Fibroblast of the aortic adventitia (primary cell): ENCODE measurements around the gene KIAA1328. TPM values are rescaled to one million over a fixed set of nuclear protein-coding genes. Genes with fewer than 3 reads are reported as not detected.

Experiments
- DNase-seq: peaks from one replicate; pipeline ENCODE4 v3.0.0-alpha.2; 2010; ENCODE audit warnings: low read depth
- H3K4me3 ChIP-seq: 2 replicates; pipeline ENCODE4 v1.5.1; 2011; ENCODE audit warnings: low read depth, mild to moderate bottlenecking, control low read depth, low read length, moderate library complexity
- total RNA-seq: library from RNA; depleted of rRNA; stranded (reverse); fragments of >200 nt; gene quantifications from 2 replicates; pipeline ENCODE4 v1.2.3, GENCODE V29; 2012; ENCODE audit warnings: low replicate concordance
- TF ChIP-seq, protein P1 (sequence below): IDR thresholded peaks from 2 replicates; pipeline ENCODE4 v1.5.1; 2011; ENCODE audit warnings: mild to moderate bottlenecking, low read length, control low read depth, inconsistent platforms; ENCODE audit not compliant: insufficient read depth

The KIAA1328 gene
- total RNA-seq, 1 donor = 13.6 TPM

GRCh38 chr18:37222354-37222998 lies 393.5 kb downstream of the KIAA1328 start:
- H3K4me3 ChIP-seq = no peak overlapping the region
- TF ChIP-seq, protein P1, sequence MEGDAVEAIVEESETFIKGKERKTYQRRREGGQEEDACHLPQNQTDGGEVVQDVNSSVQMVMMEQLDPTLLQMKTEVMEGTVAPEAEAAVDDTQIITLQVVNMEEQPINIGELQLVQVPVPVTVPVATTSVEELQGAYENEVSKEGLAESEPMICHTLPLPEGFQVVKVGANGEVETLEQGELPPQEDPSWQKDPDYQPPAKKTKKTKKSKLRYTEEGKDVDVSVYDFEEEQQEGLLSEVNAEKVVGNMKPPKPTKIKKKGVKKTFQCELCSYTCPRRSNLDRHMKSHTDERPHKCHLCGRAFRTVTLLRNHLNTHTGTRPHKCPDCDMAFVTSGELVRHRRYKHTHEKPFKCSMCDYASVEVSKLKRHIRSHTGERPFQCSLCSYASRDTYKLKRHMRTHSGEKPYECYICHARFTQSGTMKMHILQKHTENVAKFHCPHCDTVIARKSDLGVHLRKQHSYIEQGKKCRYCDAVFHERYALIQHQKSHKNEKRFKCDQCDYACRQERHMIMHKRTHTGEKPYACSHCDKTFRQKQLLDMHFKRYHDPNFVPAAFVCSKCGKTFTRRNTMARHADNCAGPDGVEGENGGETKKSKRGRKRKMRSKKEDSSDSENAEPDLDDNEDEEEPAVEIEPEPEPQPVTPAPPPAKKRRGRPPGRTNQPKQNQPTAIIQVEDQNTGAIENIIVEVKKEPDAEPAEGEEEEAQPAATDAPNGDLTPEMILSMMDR = no peak
- peak; percentile 3 for DNase-seq

GRCh38 chr18:37222999-37223378 lies 394.1 kb downstream of the KIAA1328 start:
- DNase-seq = peak; percentile 4
- TF ChIP-seq, protein P1 = no peak
- no peak overlapping the region for H3K4me3 ChIP-seq

DNA sequence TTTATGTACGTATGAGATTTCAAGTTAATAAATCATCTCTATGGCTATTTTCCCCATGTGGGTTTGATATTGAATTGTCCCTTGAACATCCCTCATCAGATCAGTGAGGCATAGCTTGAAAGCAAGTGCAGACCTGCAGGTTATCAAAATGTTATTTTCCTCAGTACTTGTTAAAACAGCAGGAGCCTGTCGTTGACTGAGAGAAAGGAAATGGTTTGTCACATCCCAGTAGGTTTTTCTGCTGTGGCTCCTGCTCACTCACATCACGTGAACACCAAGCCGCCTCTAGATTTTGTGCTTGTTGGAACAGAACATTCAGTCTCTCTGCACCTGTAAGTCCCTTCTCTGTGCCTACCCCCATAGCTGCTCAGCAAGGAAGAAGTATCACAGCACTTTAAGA lies 396.4 kb downstream of the KIAA1328 start:
- H3K4me3 ChIP-seq = no peak overlapping the region
- no peak for DNase-seq
- TF ChIP-seq, protein P1 = no peak

GRCh38 chr18:37230768-37231167 lies 401.8 kb downstream of the KIAA1328 start:
- no peak overlapping the region for H3K4me3 ChIP-seq
- TF ChIP-seq, protein P1 = no peak
- no peak for DNase-seq

GRCh38 chr18:37231251-37231650 lies 402.3 kb downstream of the KIAA1328 start:
- no peak overlapping the region for H3K4me3 ChIP-seq
- no peak for DNase-seq
- TF ChIP-seq, protein P1 = no peak

- H3K4me3 ChIP-seq = no peak overlapping the region
- no peak for DNase-seq
- TF ChIP-seq, protein P1 = no peak
Measured at GRCh38 chr18:37235583-37235982, 406.7 kb downstream of the KIAA1328 start.
